GM12878 (cell line): ENCODE data around the gene CUEDC1. TPM values are rescaled to one million over a fixed set of nuclear protein-coding genes. Genes with fewer than 3 reads are reported as not detected.

Experiments used
- ATAC-seq: fragments of 200-7000 bp; cut with Tn5 transposase; 3 replicates; pipeline ENCODE4 v1.9.1; 2020; ENCODE audit warnings: mild to moderate bottlenecking, moderate library complexity
- BruUV-seq: library from RNA; stranded (reverse); fragments of 400-500 nt; replicated peaks from 2 replicates; lab custom pipeline; 2021; lab: Mats Ljungman, UMichigan
- CTCF ChIA-PET: fragments of 300-600 bp; sonication (Branson Sonifier 250); formaldehyde crosslinking; extraction: SDS; loops from one replicate; lab custom pipeline; 2021; ENCODE audit warnings: inconsistent platforms; lab: Yijun Ruan, JAX
- POLR2A ChIA-PET: fragments of 350-600 bp; formaldehyde crosslinking; extraction: SDS; loops from one replicate; lab custom pipeline; 2021; ENCODE audit warnings: inconsistent platforms; lab: Charles Lee
- RAD21 ChIA-PET: fragments of 300-600 bp; sonication (Branson Sonifier 250); formaldehyde crosslinking; loops from one replicate; lab custom pipeline; 2023; ENCODE audit warnings: antibody characterized with exemption; ENCODE audit not compliant: unreplicated experiment; lab: Charles Lee
- SMC1A ChIA-PET: fragments of 300-600 bp; sonication (Branson Sonifier 250); formaldehyde crosslinking; loops from one replicate; lab custom pipeline; 2023; ENCODE audit not compliant: unreplicated experiment, uncharacterized antibody; lab: Charles Lee
- DNase-seq: peaks from one replicate; pipeline ENCODE4 v3.0.0-alpha.2; 2011; ENCODE audit warnings: low read depth, low spot score
- FAIRE-seq: peaks from 3 replicates; lab custom pipeline; 2011; peaks lifted over from hg19 to GRCh38; lab: Jason Lieb, UNC
- H2AFZ ChIP-seq: 2 replicates; pipeline ENCODE4 v1.6.0; 2011; ENCODE audit warnings: low read depth, low read length, control low read depth; ENCODE audit not compliant: control insufficient read depth
- H3K27ac ChIP-seq: 2 replicates; pipeline ENCODE4 v1.5.1; 2011; ENCODE audit warnings: control low read depth; ENCODE audit not compliant: control insufficient read depth, insufficient read depth
- H3K27me3 ChIP-seq, 2 experiments: replicated peaks in 1 of 2; 2 replicates each; pipeline versions ENCODE4 v1.6.0 to v1.6.1; 2011; ENCODE audit warnings: low read length in 1 of 2; ENCODE audit not compliant: control insufficient read depth in 2 of 2, insufficient read depth in 2 of 2
- H3K36me3 ChIP-seq, 2 experiments: 2 replicates each; pipeline ENCODE4 v1.5.1; 2011; ENCODE audit warnings: low read length in 1 of 2; ENCODE audit not compliant: control insufficient read depth in 2 of 2, insufficient read depth in 2 of 2
- H3K4me1 ChIP-seq: 2 replicates; pipeline ENCODE4 v1.6.1; 2011; ENCODE audit warnings: mild to moderate bottlenecking, low read length, moderate library complexity, mixed read lengths; ENCODE audit not compliant: control insufficient read depth, insufficient read depth
- H3K4me2 ChIP-seq: 2 replicates; pipeline ENCODE4 v1.6.0; 2011; ENCODE audit warnings: control low read depth; ENCODE audit not compliant: control insufficient read depth, insufficient read depth
- H3K4me3 ChIP-seq: fragments of 200-600 bp; sonication (generic); 2 replicates; pipeline ENCODE4 v1.5.1; 2016
- H3K79me2 ChIP-seq: 2 replicates; pipeline ENCODE4 v1.6.0; 2011; ENCODE audit warnings: low read length; ENCODE audit not compliant: control insufficient read depth, insufficient read depth
- H3K9ac ChIP-seq: 2 replicates; pipeline ENCODE4 v1.8.0; 2011; ENCODE audit warnings: low read length, control low read depth, mixed read lengths; ENCODE audit not compliant: control insufficient read depth, insufficient read depth
- H3K9me3 ChIP-seq: replicated peaks from 3 replicates; pipeline ENCODE4 v1.5.1; 2011; ENCODE audit warnings: mild to moderate bottlenecking, low read length; ENCODE audit not compliant: control insufficient read depth, insufficient read depth
- H4K20me1 ChIP-seq: 2 replicates; pipeline ENCODE4 v1.6.0; 2011; ENCODE audit not compliant: control insufficient read depth, insufficient read depth
- ASH2L ChIP-seq: fragments of 300-600, 200-600 bp; sonication (generic); IDR thresholded peaks from 2 replicates; pipeline ENCODE4 v1.6.1; 2017; ENCODE audit warnings: low read depth, mild to moderate bottlenecking, borderline replicate concordance
- ATF2 ChIP-seq: IDR thresholded peaks from 2 replicates; pipeline ENCODE4 v1.6.1; 2012; ENCODE audit warnings: low read length, inconsistent platforms
- BHLHE40 ChIP-seq, 2 experiments: fragments of 450-650 bp in 1 of 2; IDR thresholded peaks; 2 replicates each; pipeline ENCODE4 v1.6.1; 2011 to 2017; ENCODE audit warnings: low read depth in 2 of 2, borderline replicate concordance in 1 of 2, improper control_type of control experiment in 1 of 2, low read length in 1 of 2, mild to moderate bottlenecking in 1 of 2
- CBX3 ChIP-seq: fragments of 200-600 bp; sonication (generic); IDR thresholded peaks from 2 replicates; pipeline ENCODE4 v1.6.1; 2016; ENCODE audit warnings: low read depth, borderline replicate concordance
- CBX5 ChIP-seq: sonication (generic); IDR thresholded peaks from 2 replicates; pipeline ENCODE4 v1.6.1; 2016; ENCODE audit warnings: low read depth, moderate library complexity, mild to moderate bottlenecking, inconsistent platforms
- DPF2 ChIP-seq: fragments of 450-650 bp; IDR thresholded peaks from 2 replicates; pipeline ENCODE4 v1.6.1; 2017; ENCODE audit warnings: mild to moderate bottlenecking
- FOXK2 ChIP-seq: fragments of 450-650 bp; IDR thresholded peaks from 2 replicates; pipeline ENCODE4 v1.6.1; 2017; ENCODE audit warnings: mild to moderate bottlenecking, moderate library complexity
- KDM1A ChIP-seq: fragments of 200-600 bp; sonication (generic); IDR thresholded peaks from 2 replicates; pipeline ENCODE4 v1.6.1; 2016; ENCODE audit warnings: borderline replicate concordance
- LARP7 ChIP-seq: fragments of 450-650 bp; IDR thresholded peaks from 2 replicates; pipeline ENCODE4 v1.6.1; 2017; ENCODE audit warnings: mild to moderate bottlenecking
- NFIC ChIP-seq: IDR thresholded peaks from 2 replicates; pipeline ENCODE4 v1.6.1; 2012; ENCODE audit warnings: low read depth, mild to moderate bottlenecking, inconsistent platforms, low read length, moderate library complexity
- POU2F2 ChIP-seq: IDR thresholded peaks from 3 replicates; pipeline ENCODE4 v1.6.1; 2011; ENCODE audit warnings: low read depth, mild to moderate bottlenecking, low read length, borderline replicate concordance
- SMAD1 ChIP-seq: fragments of 450-650 bp; IDR thresholded peaks from 2 replicates; pipeline ENCODE4 v1.6.1; 2018; ENCODE audit warnings: mild to moderate bottlenecking, low read depth; ENCODE audit not compliant: partially characterized antibody
- SMAD5 ChIP-seq: IDR thresholded peaks from 2 replicates; pipeline ENCODE4 v1.6.1; 2016; ENCODE audit warnings: antibody characterized with exemption, low read depth
- TARDBP ChIP-seq: IDR thresholded peaks from 2 replicates; pipeline ENCODE4 v1.6.1; 2016; ENCODE audit warnings: borderline replicate concordance
- WGBS: methylation state at CpG from one replicate; pipeline ENCODE4 v1.1.6; 2016; ENCODE audit warnings: low lambda C conversion rate; ENCODE audit not compliant: insufficient replicate concordance, insufficient coverage; ENCODE audit errors: missing lambda C conversion rate; 5-methylcytosine and 5-hydroxymethylcytosine counted together
- in situ Hi-C: fragments of 300-500 bp; cut with MboI; formaldehyde crosslinking; loops from 9 replicates; pipeline ENCODE4 v1.14.3; 2018; ENCODE audit warnings: mixed read lengths
- intact Hi-C: fragments of 100-400 bp; cut with micrococcal nuclease; formaldehyde crosslinking; loops from one replicate; pipeline ENCODE4 v1.14.2; 2022; ENCODE audit not compliant: unreplicated experiment
- polyA plus RNA-seq, 11 experiments: library from polyadenylated mRNA; depleted of rRNA in 4 of 11; unstranded in 6 of 11; stranded (reverse) in 5 of 11; fragments of >200 nt; fragmentation: Nextera tagmentation in 4 of 11; fragmentation: Illumina TruSeq in 1 of 11; extraction: Ambion mirVana in 4 of 11; extraction: Trizol in 1 of 11; gene quantifications; 1 replicate in 1 of 11; 2 replicates in 10 of 11; pipeline versions ENCODE4 v1.2.1 to v1.2.3, GENCODE V29; 2011 to 2016; ENCODE audit warnings: inconsistent platforms in 2 of 11, missing spikeins in 2 of 11, low read depth in 1 of 11
- total RNA-seq, 4 experiments: library from RNA; depleted of rRNA in 3 of 4; stranded (reverse); fragments of >200 nt in 3 of 4; fragmentation: Illumina TruSeq in 1 of 4; extraction: Trizol in 1 of 4; gene quantifications; 2 replicates each; pipeline versions ENCODE4 v1.2.1 to v1.2.3, GENCODE V29; 2013 to 2021

Gene CUEDC1
- total and polyA plus RNA-seq, 10 of the 15 experiments (the other 5 are each of a cell fraction or from before 2014, with no cell fraction given), result 0.24 to 7.4 (median 1.8) TPM

- TF ChIP-seq BHLHE40 (IDR thresholded peaks at IDR 0.05; ENCODE audit: borderline replicate concordance in 1 of 2, low read depth in 2 of 2, low read length in 1 of 2) (no peak), TARDBP (no peak), CBX3 (no peak), DPF2 (no peak), NFIC (no peak)
- TF ChIP-seq, all 136 proteins: peak for 0
These were observed 17.7 kb downstream of the CUEDC1 start (continued) for GRCh38 chr17:57937492-57937891.

GRCh38 chr17:57935833-57936807, 19.1 kb downstream of the CUEDC1 start:
- TF ChIP-seq ATF2 (no peak), SMAD5 (no peak), CBX5 (no peak), FOXK2 (no peak), SMAD1 (no peak), POU2F2 (no peak), LARP7 (no peak), ASH2L (no peak), KDM1A (no peak)
- H3K27ac ChIP-seq, result no peak overlapping the region
- intact Hi-C loops, result no loop called here
- H3K36me3 ChIP-seq, result no peaks in the 10 kb centered on the region
- H3K27me3 ChIP-seq, result no peaks in the 10 kb centered on the region
- DNase-seq (no peak), ATAC-seq (no peak), FAIRE-seq (no peak)
- ChIA-PET SMC1A (interaction anchor here (0.8 to 8.2 kb wide), 4 partner anchors 13 to 63 kb away, joined by 3 to 138 read pairs (median 48); no protein-coding TSS in a partner anchor), CTCF (interaction anchor here (1.0 to 9.5 kb wide), 2 partner anchors 14 to 78 kb away, joined by 4 to 77 read pairs; no protein-coding TSS in a partner anchor), POLR2A (interaction anchor here (0.7 to 5.3 kb wide), 3 partner anchors 11 to 20 kb away, joined by 3 to 51 read pairs (median 6); no protein-coding TSS in a partner anchor), RAD21 (interaction anchor here (0.7 to 5.2 kb wide), 5 partner anchors 12 to 59 kb away, joined by 3 to 86 read pairs (median 3); no protein-coding TSS in a partner anchor)
- H3K79me2 ChIP-seq, result no peaks in the 10 kb centered on the region
- 38% methylated on average over 7 of the region's 11 CpGs for WGBS
- no peak overlapping the region for H3K9ac ChIP-seq
- H3K4me3 ChIP-seq, result no peak overlapping the region
- H4K20me1 ChIP-seq, result no peaks in the 10 kb centered on the region; the same call in 1 of the 2 replicates
- no peaks in the 10 kb centered on the region for H3K9me3 ChIP-seq
- no peak overlapping the region for H3K4me2 ChIP-seq
- in situ Hi-C loops, result no loop called here
- peaks cover 29% of the 10 kb centered on the region for H3K4me1 ChIP-seq
- BruUV-seq, result no TSS peak
- H2AFZ ChIP-seq, result no peak overlapping the region
